GM10266 (cell line): Measurements from ENCODE around the gene NDUFS6.

Source experiments
- DNase-seq: peaks from one replicate; pipeline ENCODE4 v3.0.0; 2012; ENCODE audit errors: extremely low spot score
- CTCF ChIP-seq: IDR thresholded peaks from 2 replicates; pipeline ENCODE4 v1.5.1; 2012; ENCODE audit warnings: mild to moderate bottlenecking, low read depth; ENCODE audit not compliant: control insufficient read depth, insufficient read depth; ENCODE audit errors: missing control alignments

The NDUFS6 gene

GRCh38 chr5:1819458-1819857 lies 18.3 kb downstream of the NDUFS6 start:
- no peak for DNase-seq
- TF ChIP-seq CTCF, result no peak

GRCh38 chr5:1820381-1820780 lies 19.2 kb downstream of the NDUFS6 start:
- DNase-seq, result no peak

GRCh38 chr5:1820926-1821325 lies 19.7 kb downstream of the NDUFS6 start:
- no peak for DNase-seq
- TF ChIP-seq CTCF, result no peak

More at GRCh38 chr5:1820381-1820780, 19.2 kb downstream of the NDUFS6 start:
- no peak for TF ChIP-seq CTCF

GRCh38 chr5:1821862-1822261 lies 20.7 kb downstream of the NDUFS6 start:
- TF ChIP-seq CTCF, result no peak
- DNase-seq, result no peak

- DNase-seq, result no peak
- no peak for TF ChIP-seq CTCF
Observed at GRCh38 chr5:1823381-1824034, 22.3 kb downstream of the NDUFS6 start.

GRCh38 chr5:1824109-1824821 lies 23.1 kb downstream of the NDUFS6 start:
- TF ChIP-seq CTCF, result no peak
- no peak for DNase-seq
